Measurements from ENCODE around the gene PPP2R5C. TPM values are rescaled to one million over a fixed set of nuclear protein-coding genes. Genes with fewer than 3 reads are reported as not detected.

The PPP2R5C gene
- total and polyA plus RNA-seq, 9 of the 15 experiments (the other 6 are each of a cell fraction or from before 2014, with no cell fraction given), result 284 to 617 (median 395) TPM

DNA sequence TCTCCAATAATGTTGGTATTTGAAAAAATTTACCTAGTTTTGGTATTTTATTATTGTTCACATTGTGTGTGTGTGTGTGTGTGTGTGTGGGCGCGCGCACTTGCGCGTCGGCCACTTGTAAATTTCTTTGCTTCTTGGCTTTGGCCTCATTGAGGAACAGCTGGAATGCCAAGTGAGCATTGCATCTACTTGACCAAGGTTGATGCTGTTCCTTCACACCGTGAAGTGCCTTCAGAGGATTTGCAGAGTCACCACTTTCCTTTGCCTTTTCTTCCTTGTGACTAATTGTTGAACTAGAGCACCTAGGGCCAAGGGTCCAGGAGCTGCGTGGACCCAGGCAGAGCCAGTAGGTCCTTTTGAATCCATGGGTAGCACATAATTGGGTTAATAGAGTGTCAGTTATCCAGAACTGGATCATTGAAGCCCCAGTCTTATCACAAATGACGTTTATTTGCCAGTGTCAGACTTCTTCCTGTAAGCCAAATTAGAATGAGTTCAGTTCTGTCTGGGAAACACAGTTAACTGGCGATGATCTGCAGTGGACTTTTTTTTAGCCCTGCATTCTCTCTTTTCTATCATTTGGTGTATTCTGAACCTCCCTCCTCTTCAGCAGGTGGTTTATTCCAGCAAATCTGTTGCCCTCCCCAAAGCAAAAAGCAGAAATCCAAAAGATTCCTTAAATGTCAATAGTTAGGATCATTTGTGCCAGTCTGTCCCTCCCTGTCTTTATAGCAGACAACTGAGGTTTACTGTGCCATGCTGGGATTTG, 2.6 kb downstream of the PPP2R5C start (continued):
- TF ChIP-seq, protein P1, sequence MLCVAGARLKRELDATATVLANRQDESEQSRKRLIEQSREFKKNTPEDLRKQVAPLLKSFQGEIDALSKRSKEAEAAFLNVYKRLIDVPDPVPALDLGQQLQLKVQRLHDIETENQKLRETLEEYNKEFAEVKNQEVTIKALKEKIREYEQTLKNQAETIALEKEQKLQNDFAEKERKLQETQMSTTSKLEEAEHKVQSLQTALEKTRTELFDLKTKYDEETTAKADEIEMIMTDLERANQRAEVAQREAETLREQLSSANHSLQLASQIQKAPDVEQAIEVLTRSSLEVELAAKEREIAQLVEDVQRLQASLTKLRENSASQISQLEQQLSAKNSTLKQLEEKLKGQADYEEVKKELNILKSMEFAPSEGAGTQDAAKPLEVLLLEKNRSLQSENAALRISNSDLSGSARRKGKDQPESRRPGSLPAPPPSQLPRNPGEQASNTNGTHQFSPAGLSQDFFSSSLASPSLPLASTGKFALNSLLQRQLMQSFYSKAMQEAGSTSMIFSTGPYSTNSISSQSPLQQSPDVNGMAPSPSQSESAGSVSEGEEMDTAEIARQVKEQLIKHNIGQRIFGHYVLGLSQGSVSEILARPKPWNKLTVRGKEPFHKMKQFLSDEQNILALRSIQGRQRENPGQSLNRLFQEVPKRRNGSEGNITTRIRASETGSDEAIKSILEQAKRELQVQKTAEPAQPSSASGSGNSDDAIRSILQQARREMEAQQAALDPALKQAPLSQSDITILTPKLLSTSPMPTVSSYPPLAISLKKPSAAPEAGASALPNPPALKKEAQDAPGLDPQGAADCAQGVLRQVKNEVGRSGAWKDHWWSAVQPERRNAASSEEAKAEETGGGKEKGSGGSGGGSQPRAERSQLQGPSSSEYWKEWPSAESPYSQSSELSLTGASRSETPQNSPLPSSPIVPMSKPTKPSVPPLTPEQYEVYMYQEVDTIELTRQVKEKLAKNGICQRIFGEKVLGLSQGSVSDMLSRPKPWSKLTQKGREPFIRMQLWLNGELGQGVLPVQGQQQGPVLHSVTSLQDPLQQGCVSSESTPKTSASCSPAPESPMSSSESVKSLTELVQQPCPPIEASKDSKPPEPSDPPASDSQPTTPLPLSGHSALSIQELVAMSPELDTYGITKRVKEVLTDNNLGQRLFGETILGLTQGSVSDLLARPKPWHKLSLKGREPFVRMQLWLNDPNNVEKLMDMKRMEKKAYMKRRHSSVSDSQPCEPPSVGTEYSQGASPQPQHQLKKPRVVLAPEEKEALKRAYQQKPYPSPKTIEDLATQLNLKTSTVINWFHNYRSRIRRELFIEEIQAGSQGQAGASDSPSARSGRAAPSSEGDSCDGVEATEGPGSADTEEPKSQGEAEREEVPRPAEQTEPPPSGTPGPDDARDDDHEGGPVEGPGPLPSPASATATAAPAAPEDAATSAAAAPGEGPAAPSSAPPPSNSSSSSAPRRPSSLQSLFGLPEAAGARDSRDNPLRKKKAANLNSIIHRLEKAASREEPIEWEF (CRISPR knock-in tag; IDR thresholded peaks at IDR 0.05), result no peak
- no peak for TF ChIP-seq SPI1 (IDR thresholded peaks at IDR 0.05; ENCODE audit: borderline replicate concordance, low read depth, low read length)
- TF ChIP-seq NFYB (IDR thresholded peaks at IDR 0.05; ENCODE audit: extremely low read depth, insufficient read length), result no peak
- no peak for TF ChIP-seq KDM1A (IDR thresholded peaks at IDR 0.05)
- TF ChIP-seq TCF3 (CRISPR knock-in tag; IDR thresholded peaks at IDR 0.05), result no peak
- no peak for TF ChIP-seq CHD2 (IDR thresholded peaks at IDR 0.05; ENCODE audit: low read depth, low read length)
- TF ChIP-seq ADNP (tag; IDR thresholded peaks at IDR 0.05), result no peak
- no peak for TF ChIP-seq JUND (IDR thresholded peaks at IDR 0.05; ENCODE audit: borderline replicate concordance, low read depth, low read length)
- peak; percentile 13; the same call in 1 of the 3 replicates for TF ChIP-seq JUND (tag; IDR thresholded peaks at IDR 0.05; ENCODE audit: borderline replicate concordance, low read depth, low read length)
- peak; percentile 41; the same call in 1 of the 2 replicates for TF ChIP-seq MAFK (IDR thresholded peaks at IDR 0.05; ENCODE audit: low read length)
- no peak for TF ChIP-seq ZSCAN29 (IDR thresholded peaks at IDR 0.05)
- TF ChIP-seq, protein P2, sequence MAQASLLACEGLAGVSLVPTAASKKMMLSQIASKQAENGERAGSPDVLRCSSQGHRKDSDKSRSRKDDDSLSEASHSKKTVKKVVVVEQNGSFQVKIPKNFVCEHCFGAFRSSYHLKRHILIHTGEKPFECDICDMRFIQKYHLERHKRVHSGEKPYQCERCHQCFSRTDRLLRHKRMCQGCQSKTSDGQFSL (CRISPR knock-in tag; IDR thresholded peaks at IDR 0.05), result no peak
- TF ChIP-seq, protein P2 (tag; IDR thresholded peaks at IDR 0.05), result no peak
- no peak for TF ChIP-seq ATF1 (CRISPR knock-in tag; IDR thresholded peaks at IDR 0.05)
- TF ChIP-seq ATF1 (tag; IDR thresholded peaks at IDR 0.05), result peak; percentile 21; the same call in 1 of the 2 replicates
- TF ChIP-seq ZNF316 (IDR thresholded peaks at IDR 0.05), result peak; percentile 91
- TF ChIP-seq MCM5 (IDR thresholded peaks at IDR 0.05; ENCODE audit: low read depth), result no peak
- TF ChIP-seq, protein P3, sequence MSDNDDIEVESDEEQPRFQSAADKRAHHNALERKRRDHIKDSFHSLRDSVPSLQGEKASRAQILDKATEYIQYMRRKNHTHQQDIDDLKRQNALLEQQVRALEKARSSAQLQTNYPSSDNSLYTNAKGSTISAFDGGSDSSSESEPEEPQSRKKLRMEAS (CRISPR knock-in tag; IDR thresholded peaks at IDR 0.05), result no peak
- TF ChIP-seq TCFL5 (CRISPR knock-in tag; conservative IDR thresholded peaks at IDR 0.05), result no peak
- no peak for TF ChIP-seq CBX3 (IDR thresholded peaks at IDR 0.05; ENCODE audit: borderline replicate concordance in 1 of 2, low read length in 2 of 2)
- TF ChIP-seq MECOM (CRISPR knock-in tag; IDR thresholded peaks at IDR 0.05), result no peak
- TF ChIP-seq ZNF695 (CRISPR knock-in tag; IDR thresholded peaks at IDR 0.05), result no peak
- TF ChIP-seq SP2 (IDR thresholded peaks at IDR 0.05; ENCODE audit: extremely low read depth, low read depth, low read length, poor library complexity, severe bottlenecking), result no peak
- TF ChIP-seq NCOA1 (IDR thresholded peaks at IDR 0.05; ENCODE audit: low read depth), result no peak
- no peak for TF ChIP-seq CBX2 (IDR thresholded peaks at IDR 0.05; ENCODE audit: insufficient read depth, low read length, poor library complexity, severe bottlenecking)
- no peak for TF ChIP-seq TARDBP (IDR thresholded peaks at IDR 0.05)
